Spleen (tissue), 7 donors: ENCODE data around the gene FOXD1.

Source experiments
- CTCF ChIP-seq, 11 experiments: fragments of 200-600 bp in 7 of 11; fragments of 450-650 bp in 4 of 11; sonication (generic) in 4 of 11; IDR thresholded peaks in 8 of 11; conservative IDR thresholded peaks in 3 of 11; 1 replicate in 7 of 11; 2 replicates in 4 of 11; pipeline versions ENCODE4 v1.4.0 to v1.8.0; 2016 to 2021; ENCODE audit warnings: antibody characterized with exemption in 11 of 11, inconsistent platforms in 4 of 11, mild to moderate bottlenecking in 1 of 11
- POLR2A ChIP-seq, 3 donors: fragments of 450-650 bp; IDR thresholded peaks; one replicate each; pipeline ENCODE4 v1.5.1; 2017; ENCODE audit warnings: antibody characterized with exemption in 3 of 3, mild to moderate bottlenecking in 1 of 3
- POLR2AphosphoS5 ChIP-seq, 3 donors: sonication (generic); formaldehyde crosslinking; IDR thresholded peaks; one replicate each; pipeline ENCODE4 v1.5.1; 2017; ENCODE audit warnings: antibody characterized with exemption in 3 of 3
- donor health status: DM: no; HTN: no; CAD: no; lungs with moderate emphysema.
- donor health status: DM: no; HTN: no; CAD: no.
- donor health status: DM: no; HTN: no; CAD: no.

GRCh38 chr5:73415617-73416016, 33.0 kb downstream of the FOXD1 start:
- TF ChIP-seq CTCF (IDR thresholded peaks at IDR 0.05 in 8 of 11, conservative IDR thresholded peaks at IDR 0.05 in 3 of 11) (no peak), POLR2A (IDR thresholded peaks at IDR 0.05) (no peak), POLR2AphosphoS5 (IDR thresholded peaks at IDR 0.05) (no peak)
